Chondrocyte (in vitro differentiated cells): ENCODE measurements around the gene SNCAIP. TPM values are rescaled to one million over a fixed set of nuclear protein-coding genes. Genes with fewer than 3 reads are reported as not detected.

Source experiments
- DNase-seq: peaks from one replicate; pipeline ENCODE4 v3.0.0; 2021; ENCODE audit warnings: mixed read lengths, low spot score
- H3K27ac Mint-ChIP-seq: one replicate; pipeline ENCODE4 v1.8.0; 2021; ENCODE audit warnings: mild to moderate bottlenecking, moderate library complexity, mixed read lengths; ENCODE audit not compliant: unreplicated experiment
- H3K27me3 Mint-ChIP-seq: 2 replicates; pipeline ENCODE4 v1.8.0; 2021; ENCODE audit warnings: low read depth, mixed read lengths
- H3K36me3 Mint-ChIP-seq: 2 replicates; pipeline ENCODE4 v1.8.0; 2021; ENCODE audit warnings: low read depth, mixed read lengths
- H3K4me1 Mint-ChIP-seq: 2 replicates; pipeline ENCODE4 v1.8.0; 2021; ENCODE audit warnings: low read depth, mild to moderate bottlenecking, mixed read lengths
- H3K4me3 Mint-ChIP-seq: one replicate; pipeline ENCODE4 v1.8.0; 2021; ENCODE audit warnings: mild to moderate bottlenecking, moderate library complexity, mixed read lengths; ENCODE audit not compliant: unreplicated experiment
- H3K9me3 Mint-ChIP-seq: 2 replicates; pipeline ENCODE4 v1.8.0; 2021; ENCODE audit warnings: low read depth, mixed read lengths
- CTCF ChIP-seq: fragments of 200-600 bp; sonication (generic); IDR thresholded peaks from 2 replicates; pipeline ENCODE4 v1.5.0; 2021; ENCODE audit warnings: antibody characterized with exemption, mild to moderate bottlenecking, moderate library complexity
- total RNA-seq: library from RNA; stranded (reverse); gene quantifications from 3 replicates; pipeline ENCODE4 v1.2.1, GENCODE V29; 2021

SNCAIP gene
- total RNA-seq, 1 donor from 2014 or later, result 1.2 TPM

- Mint-ChIP-seq H3K9me3 (no peaks in the 10 kb centered on the region), H3K4me1 (peaks cover 12% of the 10 kb centered on the region), H3K4me3 (no peak overlapping the region), H3K36me3 (peaks cover 1% of the 10 kb centered on the region), H3K27ac (no peak overlapping the region), H3K27me3 (no peaks in the 10 kb centered on the region)
- DNase-seq, result no peak
- TF ChIP-seq CTCF, result no peak
These were observed 44.8 kb downstream of the SNCAIP start for GRCh38 chr5:122356855-122357254.

- no peak overlapping the region for H3K4me3 Mint-ChIP-seq
- TF ChIP-seq CTCF, result no peak
These were observed 46.4 kb downstream of the SNCAIP start for GRCh38 chr5:122358372-122358979.

GRCh38 chr5:122362361-122362760 is 50.3 kb downstream of the SNCAIP start:
- Mint-ChIP-seq H3K36me3 (no peaks in the 10 kb centered on the region), H3K9me3 (peaks cover 4% of the 10 kb centered on the region), H3K4me3 (no peak overlapping the region), H3K27me3 (no peaks in the 10 kb centered on the region), H3K27ac (no peak overlapping the region), H3K4me1 (peaks cover 3% of the 10 kb centered on the region)
- DNase-seq, result no peak
- TF ChIP-seq CTCF, result no peak

More at GRCh38 chr5:122358372-122358979, 46.4 kb downstream of the SNCAIP start:
- peaks cover 15% of the 10 kb centered on the region for H3K4me1 Mint-ChIP-seq
- H3K36me3 Mint-ChIP-seq, result peaks cover 1% of the 10 kb centered on the region
- H3K27me3 Mint-ChIP-seq, result no peaks in the 10 kb centered on the region
- H3K27ac Mint-ChIP-seq, result no peak overlapping the region
- DNase-seq, result no peak
- H3K9me3 Mint-ChIP-seq, result no peaks in the 10 kb centered on the region

- Mint-ChIP-seq H3K9me3 (peaks cover 4% of the 10 kb centered on the region), H3K4me1 (peaks cover 3% of the 10 kb centered on the region), H3K36me3 (no peaks in the 10 kb centered on the region), H3K4me3 (no peak overlapping the region), H3K27ac (no peak overlapping the region), H3K27me3 (no peaks in the 10 kb centered on the region)
- TF ChIP-seq CTCF, result no peak
- DNase-seq, result no peak
These were observed 51.6 kb downstream of the SNCAIP start for GRCh38 chr5:122363623-122364022.

GRCh38 chr5:122366501-122366900 is 54.5 kb downstream of the SNCAIP start:
- Mint-ChIP-seq H3K4me3 (no peak overlapping the region), H3K27ac (no peak overlapping the region), H3K27me3 (no peaks in the 10 kb centered on the region), H3K36me3 (no peaks in the 10 kb centered on the region), H3K9me3 (peaks cover 4% of the 10 kb centered on the region), H3K4me1 (peaks cover 3% of the 10 kb centered on the region)
- TF ChIP-seq CTCF, result no peak
- no peak for DNase-seq
